SK-N-SH treated with all-trans-retinoic acid at 6 μM for 48 hours (cell line): Measurements from ENCODE around the gene KCTD14.
"Not testable (repeated sequence)": the region's sequence is repeated elsewhere in the genome, so short reads cannot be mapped to it uniquely, and the experiment has no call there.

Experiments
- ARNTL ChIP-seq: fragments of 450-650 bp; formaldehyde crosslinking; IDR thresholded peaks from 2 replicates; pipeline ENCODE4 v1.5.0; 2020; ENCODE audit warnings: low read depth, mild to moderate bottlenecking, moderate library complexity, borderline replicate concordance
- CREB5 ChIP-seq: fragments of 250-450 bp; sonication (Bioruptor Pico); IDR thresholded peaks from 2 replicates; pipeline ENCODE4 v1.5.1; 2020; ENCODE audit warnings: low read depth, mild to moderate bottlenecking, moderate library complexity
- ZFP30 ChIP-seq: fragments of 450-650 bp; formaldehyde crosslinking; IDR thresholded peaks from 2 replicates; pipeline ENCODE4 v1.5.0; 2022; ENCODE audit warnings: mild to moderate bottlenecking, moderate library complexity

DNA sequence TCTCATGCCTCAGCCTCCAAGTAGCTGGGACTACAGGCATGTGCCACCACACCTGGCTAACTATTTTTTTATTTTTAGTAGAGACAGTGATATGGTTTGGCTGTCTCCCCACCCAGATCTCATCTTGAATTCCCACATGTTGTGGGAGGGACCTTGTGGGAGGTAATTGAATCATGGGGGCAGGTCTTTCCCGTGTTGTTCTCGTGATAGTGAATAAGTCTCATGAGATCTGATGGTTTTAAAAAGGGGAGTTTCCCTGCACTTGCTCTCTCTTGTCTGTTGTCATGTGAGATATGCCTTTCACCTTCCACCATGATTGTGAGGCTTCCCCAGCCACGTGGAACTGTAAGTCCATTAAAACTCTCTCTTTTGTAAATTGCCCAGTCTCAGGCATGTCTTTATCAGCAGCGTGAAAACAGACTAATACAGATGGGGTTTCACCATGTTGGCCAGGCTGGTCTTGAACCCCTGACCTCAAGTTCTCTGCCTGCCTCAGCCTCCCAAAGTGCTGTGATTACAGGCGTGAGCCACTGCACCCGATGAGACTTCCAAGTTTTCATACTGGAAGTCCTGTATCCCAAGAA is 8.0 kb downstream of the KCTD14 start:
- not testable (repeated sequence) for TF ChIP-seq CREB5 (CRISPR knock-in tag); ZFP30; ARNTL (CRISPR knock-in tag)
